T follicular helper cell (primary cell): Measurements from ENCODE around the gene UGT2B7.

Experiments used
- DNase-seq: peaks from one replicate; pipeline ENCODE4 v3.0.0-alpha.2; 2020; ENCODE audit warnings: low read depth

Gene UGT2B7

GRCh38 chr4:69156913-69157312 lies 60.6 kb downstream of the UGT2B7 start:
- DNase-seq: no peak
